OCI-LY7 (cell line): ENCODE measurements around the gene AGBL1. TPM values are rescaled to one million over a fixed set of nuclear protein-coding genes. Genes with fewer than 3 reads are reported as not detected.

Source experiments
- BruUV-seq: library from RNA; stranded (reverse); fragments of 400-500 nt; replicated peaks from 2 replicates; lab custom pipeline; 2021; lab: Mats Ljungman, UMichigan
- CTCF ChIA-PET: fragments of 300-600 bp; sonication (Branson Sonifier 250); formaldehyde crosslinking; loops from one replicate; lab custom pipeline; 2022; ENCODE audit warnings: antibody characterized with exemption; ENCODE audit not compliant: unreplicated experiment; lab: Charles Lee
- POLR2A ChIA-PET: fragments of 300-600 bp; sonication (Branson Sonifier 250); formaldehyde crosslinking; loops from one replicate; lab custom pipeline; 2022; ENCODE audit warnings: antibody characterized with exemption; lab: Charles Lee
- DNase-seq: peaks from one replicate; pipeline ENCODE4 v3.0.0-alpha.2; 2015; ENCODE audit warnings: low spot score
- H2AFZ ChIP-seq: fragments of 200-600 bp; sonication (generic), shearing (Covaris generic); 2 replicates; pipeline ENCODE4 v1.6.1; 2014; ENCODE audit warnings: mild to moderate bottlenecking, antibody characterized with exemption, low read length, moderate library complexity
- H3K27ac ChIP-seq: fragments of 200-600 bp; sonication (generic); 2 replicates; pipeline ENCODE4 v1.5.1; 2014; ENCODE audit warnings: mixed run types, low read depth, mild to moderate bottlenecking, moderate library complexity, low read length, inconsistent platforms; ENCODE audit not compliant: poor library complexity, severe bottlenecking
- H3K36me3 ChIP-seq: fragments of 200-600 bp; sonication (generic); 2 replicates; pipeline ENCODE4 v1.6.1; 2014; ENCODE audit warnings: mild to moderate bottlenecking, antibody characterized with exemption, low read length, moderate library complexity, mixed read lengths; ENCODE audit not compliant: insufficient read depth
- H3K4me1 ChIP-seq: fragments of 200-600 bp; sonication (generic); 2 replicates; pipeline ENCODE4 v1.5.1; 2014; ENCODE audit warnings: mild to moderate bottlenecking, low read length; ENCODE audit not compliant: insufficient read depth, poor library complexity, severe bottlenecking
- H3K4me2 ChIP-seq: fragments of 200-600 bp; sonication (generic); 2 replicates; pipeline ENCODE4 v1.6.1; 2014; ENCODE audit warnings: mild to moderate bottlenecking, low read length
- H3K4me3 ChIP-seq: fragments of 200-600 bp; sonication (generic); 2 replicates; pipeline ENCODE4 v1.5.1; 2014; ENCODE audit warnings: mild to moderate bottlenecking, low read depth, low read length; ENCODE audit not compliant: poor library complexity, severe bottlenecking
- H3K79me2 ChIP-seq: fragments of 200-600 bp; sonication (generic); 2 replicates; pipeline ENCODE4 v1.6.1; 2016; ENCODE audit warnings: low read depth, mild to moderate bottlenecking, low read length, moderate library complexity, mixed read lengths; ENCODE audit not compliant: insufficient read depth
- H3K9me2 ChIP-seq: fragments of 200-600 bp; sonication (generic); 2 replicates; pipeline ENCODE4 v1.6.1; 2016; ENCODE audit warnings: mild to moderate bottlenecking, low read length, mixed read lengths; ENCODE audit not compliant: insufficient read depth
- H3K9me3 ChIP-seq: fragments of 200-600 bp; sonication (generic); 2 replicates; pipeline ENCODE4 v1.6.1; 2014; ENCODE audit warnings: mild to moderate bottlenecking, mixed run types, low read length, mixed read lengths
- H4K20me1 ChIP-seq: fragments of 200-600 bp; sonication (generic); 2 replicates; pipeline ENCODE4 v1.6.1; 2014; ENCODE audit warnings: mild to moderate bottlenecking, antibody characterized with exemption, low read length, moderate library complexity, mixed read lengths; ENCODE audit not compliant: insufficient read depth
- CTCF ChIP-seq: fragments of 200-600 bp; sonication (generic); conservative IDR thresholded peaks from 2 replicates; pipeline ENCODE4 v1.5.1; 2014; ENCODE audit warnings: mild to moderate bottlenecking, antibody characterized with exemption, low read length, moderate library complexity, mixed read lengths
- EZH2phosphoT487 ChIP-seq: fragments of 200-600 bp; sonication (generic); IDR thresholded peaks from 2 replicates; pipeline ENCODE4 v1.6.1; 2018; ENCODE audit warnings: low read depth, borderline replicate concordance, mild to moderate bottlenecking, mixed run types, antibody characterized with exemption, low read length, moderate library complexity, mixed read lengths
- intact Hi-C: fragments of 100-400 bp; cut with micrococcal nuclease; formaldehyde crosslinking; loops from one replicate; pipeline ENCODE4 v1.10.0; 2022; ENCODE audit not compliant: unreplicated experiment
- total RNA-seq, 2 experiments: library from RNA; depleted of rRNA in 1 of 2; stranded (reverse); fragments of >200 nt in 1 of 2; shearing (Covaris generic) in 1 of 2; gene quantifications; 2 replicates each; pipeline ENCODE4 v1.2.3, GENCODE V29; 2014 to 2022

AGBL1 gene
- total RNA-seq, 2 experiments from 2014 or later, result not detected

DNA sequence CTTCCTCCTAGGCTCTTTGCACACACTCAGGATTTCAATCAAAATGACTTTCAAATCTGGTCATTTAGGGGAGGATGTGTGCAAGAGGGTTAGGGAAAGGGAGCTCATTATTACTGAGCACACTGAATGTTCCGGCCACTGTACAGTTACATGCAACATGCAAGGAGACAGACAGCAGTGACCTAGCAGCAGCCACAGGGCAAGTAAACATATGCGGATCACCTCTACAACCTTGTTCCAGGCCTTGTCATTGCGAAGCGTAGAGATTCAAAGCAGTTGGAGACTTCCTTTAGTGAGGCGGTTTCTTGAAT lies 837.6 kb downstream of the AGBL1 start:
- intact Hi-C loops, result no loop called here
- Histone ChIP-seq H3K4me1 (no peaks in the 10 kb centered on the region), H3K36me3 (no peaks in the 10 kb centered on the region), H3K79me2 (no peaks in the 10 kb centered on the region), H3K9me2 (no peaks in the 10 kb centered on the region), H3K27ac (no peak overlapping the region), H3K9me3 (no peaks in the 10 kb centered on the region), H3K4me3 (no peak overlapping the region), H4K20me1 (no peaks in the 10 kb centered on the region), H2AFZ (no peak overlapping the region), H3K4me2 (no peak overlapping the region)
- POLR2A ChIA-PET, result no interaction called here
- BruUV-seq, result no TSS peak
- DNase-seq, result no peak
- CTCF ChIA-PET, result no interaction called here
- TF ChIP-seq CTCF (no peak), EZH2phosphoT487 (no peak)

DNA sequence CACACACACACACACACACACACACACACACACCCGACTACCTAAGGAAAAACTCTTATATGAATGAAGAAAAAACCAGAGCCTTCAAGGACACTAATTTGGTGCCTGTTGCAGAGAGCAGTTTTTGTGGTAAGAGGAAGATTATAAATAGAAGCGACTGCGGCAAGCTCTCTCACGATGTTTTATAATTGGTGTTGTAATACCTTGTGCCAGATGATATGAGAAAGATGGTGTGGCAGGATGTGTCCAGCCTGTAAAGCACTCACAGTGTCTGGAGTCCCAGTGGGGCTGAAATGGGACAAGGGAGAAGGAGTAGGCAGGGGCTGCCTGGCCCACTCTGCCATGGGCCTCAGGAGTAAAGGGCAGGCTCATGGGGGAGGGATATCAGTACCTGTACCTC lies 839.9 kb downstream of the AGBL1 start:
- no TSS peak for BruUV-seq
- CTCF ChIA-PET, result no interaction called here
- Histone ChIP-seq H3K79me2 (no peaks in the 10 kb centered on the region), H3K9me2 (no peaks in the 10 kb centered on the region), H3K4me3 (no peak overlapping the region), H2AFZ (no peak overlapping the region), H3K36me3 (no peaks in the 10 kb centered on the region), H3K4me1 (no peaks in the 10 kb centered on the region), H4K20me1 (no peaks in the 10 kb centered on the region), H3K4me2 (no peak overlapping the region), H3K27ac (no peak overlapping the region), H3K9me3 (no peaks in the 10 kb centered on the region)
- intact Hi-C loops, result no loop called here
- DNase-seq, result no peak
- TF ChIP-seq CTCF, result no peak
- TF ChIP-seq EZH2phosphoT487, result no peak
- POLR2A ChIA-PET, result no interaction called here

GRCh38 chr15:86929461-86929860 lies 849.8 kb downstream of the AGBL1 start:
- TF ChIP-seq CTCF, result no peak
- no peaks in the 10 kb centered on the region for H3K79me2 ChIP-seq
- no peaks in the 10 kb centered on the region for H3K9me3 ChIP-seq
- no peak overlapping the region for H3K4me3 ChIP-seq
- ChIA-PET CTCF (no interaction called here), POLR2A (no interaction called here)
- no peak overlapping the region for H3K27ac ChIP-seq
- H3K9me2 ChIP-seq, result no peaks in the 10 kb centered on the region
- BruUV-seq, result no TSS peak
- H4K20me1 ChIP-seq, result no peaks in the 10 kb centered on the region
- DNase-seq, result no peak
- no peaks in the 10 kb centered on the region for H3K36me3 ChIP-seq
- intact Hi-C loops, result no loop called here
- H3K4me2 ChIP-seq, result no peak overlapping the region
- no peaks in the 10 kb centered on the region for H3K4me1 ChIP-seq
- no peak overlapping the region for H2AFZ ChIP-seq
